GM19023 (cell line): ENCODE data around the gene CRABP1.

Experiments
- ATAC-seq: cut with Tn5 transposase; IDR thresholded peaks from one replicate; pipeline ENCODE4 v1.9.1; 2021; ENCODE audit warnings: mild to moderate bottlenecking, moderate library complexity; ENCODE audit not compliant: unreplicated experiment

Gene CRABP1

DNA sequence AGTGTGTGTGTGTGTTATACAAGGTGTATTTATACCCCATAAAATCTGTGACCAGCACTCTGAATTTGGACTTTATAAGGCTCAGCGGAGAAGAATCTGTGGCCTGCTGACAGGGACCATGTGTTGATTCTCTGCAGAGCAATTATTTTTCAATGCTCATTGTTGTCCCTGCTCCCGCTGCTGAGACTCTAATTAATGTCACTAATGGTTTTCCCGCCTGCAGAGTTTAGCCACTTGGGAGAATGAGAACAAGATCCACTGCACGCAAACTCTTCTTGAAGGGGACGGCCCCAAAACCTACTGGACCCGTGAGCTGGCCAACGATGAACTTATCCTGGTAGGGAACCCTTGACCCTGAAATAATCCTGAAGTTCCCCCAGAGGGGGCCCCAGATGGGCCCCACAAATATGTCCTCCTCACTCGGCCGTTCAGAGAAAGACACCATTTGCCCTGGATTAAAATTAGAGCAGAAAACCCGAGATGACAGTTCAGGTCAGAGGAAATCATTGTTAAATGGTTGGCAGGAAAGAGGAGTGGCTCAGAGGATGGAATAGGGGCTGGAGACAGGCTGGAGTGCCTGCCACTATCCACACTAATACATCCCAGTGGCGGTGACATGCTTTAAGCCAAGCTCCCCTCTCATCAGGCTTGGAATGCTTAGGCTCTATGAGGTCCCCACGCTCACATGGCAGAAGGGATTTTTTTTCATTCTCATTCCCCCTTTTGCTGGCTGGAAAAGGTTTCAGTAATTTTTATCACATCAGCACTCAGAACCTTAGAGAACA is 3.3 kb downstream of the CRABP1 start:
- ATAC-seq = no peak

- no peak for ATAC-seq
These were observed 5.4 kb downstream of the CRABP1 start for GRCh38 chr15:78345396-78346125.

- ATAC-seq = no peak
These were observed 7.7 kb downstream of the CRABP1 start for GRCh38 chr15:78347586-78348543.

DNA sequence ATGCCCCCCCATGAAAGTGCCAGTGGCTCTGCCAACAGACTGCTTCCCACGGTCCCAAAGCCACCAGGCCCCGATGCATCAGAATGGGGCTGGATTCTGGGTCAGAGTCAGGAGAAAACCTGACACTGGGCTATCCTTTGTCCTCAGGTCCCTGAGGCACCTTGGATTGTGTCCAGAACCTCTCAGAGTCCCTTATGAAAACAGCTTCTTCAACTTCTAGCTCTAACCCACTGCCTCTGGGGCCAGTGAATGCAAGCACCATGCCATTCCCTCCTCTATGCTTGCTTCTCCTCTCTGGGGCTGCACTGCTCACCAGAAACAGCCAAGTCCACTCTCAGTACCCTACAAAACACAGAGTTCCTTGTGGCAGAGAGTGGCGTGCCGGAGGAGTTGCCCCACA is 9.9 kb downstream of the CRABP1 start:
- ATAC-seq = no peak

- ATAC-seq = no peak
These were observed 11.4 kb downstream of the CRABP1 start for GRCh38 chr15:78351539-78351938.

DNA sequence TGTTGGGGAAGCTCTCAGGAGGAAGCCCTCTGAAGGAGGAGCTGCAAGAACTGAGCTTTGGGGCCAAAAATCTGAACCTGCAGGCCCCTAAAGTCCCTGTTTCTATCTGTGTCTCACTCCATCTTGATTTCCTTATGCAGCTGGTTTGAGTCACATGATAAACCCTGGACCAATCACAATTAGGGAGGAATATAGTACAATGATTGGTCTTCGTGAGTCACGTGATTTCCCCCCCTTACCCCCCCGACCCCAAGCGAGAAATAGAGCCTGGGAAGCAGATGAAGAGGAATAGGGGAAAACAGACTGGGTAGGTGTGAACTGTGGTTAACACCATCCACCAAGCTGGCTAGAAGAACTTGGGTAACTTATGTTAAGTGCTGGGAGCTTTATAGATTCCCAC is 12.9 kb downstream of the CRABP1 start:
- ATAC-seq = no peak

- ATAC-seq = no peak
These were observed 15.0 kb downstream of the CRABP1 start for GRCh38 chr15:78355177-78355576.

DNA sequence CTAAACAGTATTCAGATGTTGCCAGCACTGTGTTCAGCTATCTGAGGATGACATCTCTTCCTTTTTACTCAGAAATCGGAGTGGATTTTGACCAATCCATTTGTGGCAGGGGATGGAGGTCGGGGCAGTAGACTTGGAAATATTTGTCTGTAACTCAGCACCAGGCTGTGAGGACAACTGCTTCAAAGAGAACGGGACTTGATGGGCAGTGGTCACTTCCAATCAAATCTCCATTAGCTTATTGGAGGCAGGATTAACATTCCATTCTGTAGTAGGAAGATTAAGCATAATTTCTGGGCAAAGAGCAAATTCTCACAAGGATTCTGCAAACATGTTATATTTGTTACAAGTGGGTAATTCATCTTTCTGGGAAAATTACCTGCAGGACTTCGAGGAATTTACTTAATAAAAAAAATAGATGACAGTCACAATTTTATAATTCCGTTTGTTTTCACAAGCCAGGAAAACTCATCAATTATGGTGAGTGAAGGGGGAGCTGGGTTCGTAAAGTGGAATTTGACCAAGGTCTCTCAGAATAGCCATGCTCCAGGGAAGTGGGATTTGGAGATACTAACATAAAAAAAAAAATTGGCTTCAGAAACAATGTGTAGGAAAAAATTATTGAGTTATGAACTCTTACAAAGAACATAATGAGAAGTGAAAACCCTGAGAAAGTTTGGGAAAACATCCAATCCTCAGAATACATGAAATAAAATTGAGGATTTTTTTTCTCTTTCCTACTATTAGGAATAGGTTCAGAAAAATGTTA is 18.1 kb downstream of the CRABP1 start:
- no peak for ATAC-seq

GRCh38 chr15:78359041-78359808 is 19.1 kb downstream of the CRABP1 start:
- ATAC-seq = no peak

DNA sequence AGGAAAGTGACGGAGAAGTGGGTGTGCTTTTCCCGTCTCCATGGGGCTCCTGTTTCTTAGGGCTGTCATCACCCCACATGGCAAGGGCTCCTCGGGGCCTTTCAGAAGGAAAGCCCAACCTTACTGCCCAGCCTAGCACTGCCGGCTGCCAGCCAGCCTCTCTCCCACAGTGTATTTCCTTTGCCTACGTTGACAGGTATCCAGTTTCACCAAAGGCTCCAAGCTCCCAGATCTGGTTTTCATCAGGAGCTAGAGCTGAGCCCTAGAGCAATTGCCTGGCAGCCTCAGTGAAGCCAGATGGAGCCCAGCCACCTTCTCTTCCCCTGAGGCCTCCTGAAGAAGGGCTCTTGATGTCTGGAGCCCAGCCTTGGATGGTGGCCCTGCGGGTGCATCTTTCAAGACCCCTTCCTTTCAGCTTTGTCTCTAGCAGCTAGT is 20.2 kb downstream of the CRABP1 start:
- ATAC-seq = no peak

DNA sequence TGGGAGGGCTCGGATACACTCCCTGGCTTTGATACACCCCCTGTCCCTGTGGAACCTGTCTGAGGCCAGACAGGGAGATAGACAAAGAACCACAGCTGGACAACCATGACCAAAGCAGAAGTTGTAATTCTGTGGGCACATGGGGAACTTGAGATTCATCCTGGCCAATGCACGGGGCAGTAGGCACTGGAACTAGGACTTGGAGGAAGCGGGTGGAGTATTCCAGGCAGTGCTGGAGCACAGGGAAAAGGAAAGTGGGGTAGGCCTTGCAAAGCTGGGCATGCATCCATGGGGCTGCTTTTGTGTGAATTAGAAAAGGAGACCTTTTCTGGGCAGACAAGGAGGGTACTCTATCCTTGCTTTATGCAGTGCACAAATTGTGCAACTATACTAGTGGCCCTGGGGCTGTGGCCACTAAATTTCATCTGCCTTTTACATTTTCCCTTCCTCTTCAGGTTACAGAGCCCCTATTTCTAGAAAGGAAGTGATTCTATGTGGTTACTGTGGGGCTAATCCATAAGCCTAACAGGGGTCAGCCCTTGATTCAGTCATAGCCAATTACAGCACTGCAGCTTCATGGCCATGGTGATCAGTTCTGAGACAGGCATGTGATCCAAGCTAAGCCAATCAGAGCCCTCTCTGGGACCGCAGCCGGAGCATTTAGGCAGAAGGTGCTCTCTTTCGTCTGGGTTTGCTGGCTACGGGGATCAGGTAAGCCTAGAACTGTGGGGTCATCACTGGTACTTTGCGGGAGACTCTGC is 21.0 kb downstream of the CRABP1 start:
- no peak for ATAC-seq

GRCh38 chr15:78361771-78362506 is 21.8 kb downstream of the CRABP1 start:
- no peak for ATAC-seq

- no peak for ATAC-seq
These were observed 22.7 kb downstream of the CRABP1 start for GRCh38 chr15:78362716-78363380.

GRCh38 chr15:78363381-78363734 is 23.2 kb downstream of the CRABP1 start:
- ATAC-seq = no peak

- no peak for ATAC-seq
These were observed 24.1 kb downstream of the CRABP1 start for GRCh38 chr15:78364233-78364632.

DNA sequence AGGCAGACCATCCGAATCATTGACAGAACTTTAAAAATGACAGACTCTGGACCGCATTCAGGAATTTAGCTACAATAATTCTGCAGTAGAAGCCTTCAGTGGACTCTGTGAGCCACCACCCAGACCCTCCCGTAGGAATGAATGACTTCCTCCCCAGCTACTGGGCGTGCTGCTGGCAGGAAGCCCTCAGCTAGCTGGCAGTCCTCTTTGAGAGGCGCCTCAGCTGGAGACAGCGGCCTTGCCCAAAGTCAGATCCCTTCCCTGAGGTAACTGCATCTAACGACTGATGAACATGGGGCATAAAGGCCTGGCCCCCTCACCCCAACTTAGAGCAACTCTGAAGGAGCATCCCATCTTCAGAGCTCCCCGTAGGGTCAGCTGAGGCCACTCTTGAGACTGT is 25.8 kb downstream of the CRABP1 start:
- no peak for ATAC-seq

GRCh38 chr15:78366342-78366741 is 26.2 kb downstream of the CRABP1 start:
- no peak for ATAC-seq

DNA sequence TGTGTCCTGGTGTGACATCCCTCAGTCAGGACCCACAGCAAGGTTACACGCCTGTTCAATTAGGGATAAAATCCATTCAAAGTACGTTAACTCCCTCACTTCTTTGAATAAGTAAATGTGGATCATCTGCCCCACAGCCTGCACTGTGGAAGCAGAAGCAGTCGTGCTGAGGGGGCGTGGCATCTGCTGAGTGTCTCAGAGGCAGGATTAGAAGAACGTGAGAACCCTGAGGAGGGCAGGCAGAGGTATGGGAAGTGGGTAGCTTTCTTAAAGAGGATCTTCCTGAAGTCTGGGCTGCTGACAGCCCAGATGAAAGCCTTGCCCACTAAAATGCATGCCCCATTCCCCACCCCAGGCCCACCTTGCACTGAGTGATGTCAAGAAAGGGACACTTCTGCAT is 28.5 kb downstream of the CRABP1 start:
- no peak for ATAC-seq
